ENCODE results near the gene B4GAT1. TPM values are rescaled to one million over a fixed set of nuclear protein-coding genes. Genes with fewer than 3 reads are reported as not detected.
A peak's percentile ranks its signal among the peaks of the same experiment; 100 is the strongest.

The B4GAT1 gene
- total RNA-seq, 1 donor: 25.0 TPM

GRCh38 chr11:66373265-66373664, 25.8 kb upstream of the B4GAT1 start:
- TF ChIP-seq CTCF (IDR thresholded peaks at IDR 0.05; ENCODE audit: insufficient read depth, low read depth, low read length): no peak
- H3K4me3 ChIP-seq (ENCODE audit: low read depth, low read length): no peak overlapping the region
- DNase-seq (ENCODE audit: low read depth): no peak

GRCh38 chr11:66371627-66372415, 24.4 kb upstream of the B4GAT1 start, which contains the start of gene SLC29A2:
Gene SLC29A2 (minus strand): TSS chr11:66371760. CDS start chr11:66371591, 169 bp downstream.
- H3K4me3 ChIP-seq (ENCODE audit: low read depth, low read length): peak within 1 kb of the TSS; percentile 69
- DNase-seq (ENCODE audit: low read depth): no peak
- TF ChIP-seq CTCF (IDR thresholded peaks at IDR 0.05; ENCODE audit: insufficient read depth, low read depth, low read length): no peak

- no peak for DNase-seq (ENCODE audit: low read depth)
- no peak for TF ChIP-seq CTCF (IDR thresholded peaks at IDR 0.05; ENCODE audit: insufficient read depth, low read depth, low read length)
- no peak overlapping the region for H3K4me3 ChIP-seq (ENCODE audit: low read depth, low read length)
Measured at GRCh38 chr11:66369073-66369894, 21.9 kb upstream of the B4GAT1 start.

- no peak overlapping the region for H3K4me3 ChIP-seq (ENCODE audit: low read depth, low read length)
- no peak for TF ChIP-seq CTCF (IDR thresholded peaks at IDR 0.05; ENCODE audit: insufficient read depth, low read depth, low read length)
Measured at GRCh38 chr11:66368484-66368883, 21.1 kb upstream of the B4GAT1 start.

GRCh38 chr11:66367561-66368312, 20.3 kb upstream of the B4GAT1 start:
- H3K4me3 ChIP-seq (ENCODE audit: low read depth, low read length): no peak overlapping the region
- TF ChIP-seq CTCF (IDR thresholded peaks at IDR 0.05; ENCODE audit: insufficient read depth, low read depth, low read length): no peak
- DNase-seq (ENCODE audit: low read depth): no peak

More at GRCh38 chr11:66368484-66368883, 21.1 kb upstream of the B4GAT1 start:
- no peak for DNase-seq (ENCODE audit: low read depth)

GRCh38 chr11:66366844-66367477, 19.5 kb upstream of the B4GAT1 start:
- no peak for TF ChIP-seq CTCF (IDR thresholded peaks at IDR 0.05; ENCODE audit: insufficient read depth, low read depth, low read length)
- H3K4me3 ChIP-seq (ENCODE audit: low read depth, low read length): no peak overlapping the region
- no peak for DNase-seq (ENCODE audit: low read depth)

All from fibroblast of villous mesenchyme (primary cell).